NCI-H2107 (cell line): ENCODE measurements around the gene KRTAP10-7.
"Not testable (repeated sequence)": the region's sequence is repeated elsewhere in the genome, so short reads cannot be mapped to it uniquely, and the experiment has no call there.

ENCODE experiments used
- DNase-seq: peaks from one replicate; lab custom pipeline; 2025; lab: John Stamatoyannopoulos, UW

Gene KRTAP10-7

GRCh38 chr21:44600118-44600978 lies at the start of gene KRTAP10-7:
Gene KRTAP10-7, plus strand, starts transcription at chr21:44600597. Its CDS starts 25 bp downstream, at chr21:44600622.
- DNase-seq: not testable (repeated sequence)

GRCh38 chr21:44550807-44551206 lies 49.6 kb upstream of the KRTAP10-7 start:
- no peak for DNase-seq

- DNase-seq: no peak
Observed at GRCh38 chr21:44551340-44551961, 48.9 kb upstream of the KRTAP10-7 start, which contains the start of gene KRTAP10-2. Gene KRTAP10-2, minus strand, starts transcription at chr21:44551505. Its CDS starts 47 bp downstream, at chr21:44551458.

DNA sequence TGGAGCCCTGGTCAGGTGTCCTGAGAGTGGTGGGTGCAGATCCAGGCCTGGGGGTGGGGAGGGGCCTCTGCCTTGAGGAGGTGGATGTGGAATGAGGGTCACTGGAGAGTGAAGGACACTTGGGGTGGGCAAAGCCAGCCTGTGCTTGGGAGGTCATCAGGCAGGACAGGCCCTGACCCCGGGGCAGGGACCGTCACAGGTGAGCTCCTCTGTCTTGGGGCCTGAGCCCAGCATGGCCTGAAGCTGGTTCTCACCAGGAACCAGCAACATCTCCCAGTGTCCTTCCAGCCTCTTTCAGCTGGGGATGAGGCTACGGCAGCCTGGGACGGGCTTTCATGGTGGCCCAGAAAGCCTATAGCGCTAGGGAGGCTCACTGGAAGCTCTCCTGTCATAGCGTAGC lies 48.3 kb upstream of the KRTAP10-7 start:
- DNase-seq: no peak

GRCh38 chr21:44552681-44553080 lies 47.7 kb upstream of the KRTAP10-7 start:
- DNase-seq: no peak

GRCh38 chr21:44555200-44555875 lies 45.1 kb upstream of the KRTAP10-7 start:
- no peak for DNase-seq

DNA sequence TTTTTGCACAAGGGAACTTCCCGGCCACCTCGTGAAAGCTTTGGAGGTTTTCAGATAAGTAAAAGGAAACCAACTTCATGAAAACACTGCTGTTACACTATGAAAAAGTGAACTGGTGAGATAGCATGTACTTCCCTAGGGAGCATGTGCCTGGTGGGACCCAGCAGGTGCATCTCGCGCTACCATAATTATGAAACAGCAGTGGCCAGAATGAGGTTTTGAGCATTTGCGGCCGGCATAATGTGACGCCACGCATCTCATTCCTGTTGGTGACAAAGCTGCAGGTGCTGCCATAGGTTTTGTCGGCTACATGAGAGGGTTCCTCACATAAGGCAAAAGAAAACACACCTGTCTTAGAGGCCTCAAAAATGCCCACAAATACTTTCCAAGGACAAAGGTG lies 43.5 kb upstream of the KRTAP10-7 start:
- peak; percentile 69 for DNase-seq

DNA sequence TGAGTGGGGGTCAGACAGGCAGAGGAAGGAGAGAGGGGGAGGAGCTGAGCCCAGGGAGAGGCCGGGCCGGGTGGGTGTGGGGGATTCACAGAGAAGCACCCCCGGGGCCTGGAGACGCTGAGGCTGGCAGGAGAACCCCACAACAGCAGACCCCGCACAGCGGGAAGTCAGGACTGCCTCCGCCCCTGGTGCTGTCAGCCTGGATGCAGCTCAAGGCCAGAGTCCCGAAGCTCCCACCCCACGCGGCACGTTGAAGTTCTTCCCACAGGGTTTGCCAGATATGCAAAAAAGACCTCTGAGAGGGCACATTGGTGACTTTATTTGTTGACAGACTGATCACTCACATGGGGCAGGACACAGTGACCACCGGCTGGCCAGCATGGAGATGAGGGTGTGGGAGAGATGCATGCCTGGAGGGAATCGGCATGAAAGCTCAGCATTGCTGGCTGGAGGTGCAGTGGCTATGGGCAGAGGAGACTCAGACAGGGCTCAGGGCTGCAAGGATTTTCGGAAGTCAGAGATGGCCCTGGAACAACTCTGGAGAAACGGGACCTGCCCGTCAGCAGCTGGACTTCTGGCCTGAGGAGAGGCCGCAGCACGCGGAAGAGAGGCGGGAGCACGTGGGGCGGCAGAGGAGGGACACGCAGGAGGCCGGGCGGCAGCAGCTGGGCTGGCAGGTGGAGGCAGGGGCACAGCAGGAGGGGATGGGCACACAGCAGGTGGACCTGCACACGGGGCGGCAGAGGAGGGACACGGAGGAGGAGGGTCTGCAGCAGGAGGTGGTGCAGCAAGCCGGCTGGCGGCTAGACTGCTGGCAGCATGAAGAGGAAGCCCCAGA lies 42.7 kb upstream of the KRTAP10-7 start:
- DNase-seq: no peak

GRCh38 chr21:44558329-44558675 lies 42.1 kb upstream of the KRTAP10-7 start:
- DNase-seq: not testable (repeated sequence)

GRCh38 chr21:44558695-44559094 lies 41.7 kb upstream of the KRTAP10-7 start, which contains the start of gene KRTAP10-3:
Gene KRTAP10-3, minus strand, starts transcription at chr21:44558795. Its CDS starts 80 bp downstream, at chr21:44558715.
- DNase-seq: no peak

DNA sequence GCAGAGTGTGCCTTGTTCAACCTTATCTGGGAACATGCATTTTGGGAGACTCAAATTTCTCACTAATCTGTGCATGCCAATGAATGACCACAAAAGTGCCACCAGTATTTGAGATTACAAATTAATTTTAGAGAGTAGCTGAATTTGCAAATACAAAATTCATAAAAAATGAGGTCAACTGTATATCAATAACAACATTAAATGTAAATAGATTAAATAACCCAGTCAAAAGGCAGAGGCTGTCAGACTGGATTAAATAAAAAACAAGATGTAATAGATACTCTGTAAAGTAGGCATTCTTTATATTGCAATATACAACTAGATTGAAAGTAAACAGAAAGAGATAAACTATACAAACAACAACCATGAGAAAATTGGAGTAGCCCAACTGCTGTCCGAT lies 36.3 kb upstream of the KRTAP10-7 start:
- DNase-seq: no peak

DNA sequence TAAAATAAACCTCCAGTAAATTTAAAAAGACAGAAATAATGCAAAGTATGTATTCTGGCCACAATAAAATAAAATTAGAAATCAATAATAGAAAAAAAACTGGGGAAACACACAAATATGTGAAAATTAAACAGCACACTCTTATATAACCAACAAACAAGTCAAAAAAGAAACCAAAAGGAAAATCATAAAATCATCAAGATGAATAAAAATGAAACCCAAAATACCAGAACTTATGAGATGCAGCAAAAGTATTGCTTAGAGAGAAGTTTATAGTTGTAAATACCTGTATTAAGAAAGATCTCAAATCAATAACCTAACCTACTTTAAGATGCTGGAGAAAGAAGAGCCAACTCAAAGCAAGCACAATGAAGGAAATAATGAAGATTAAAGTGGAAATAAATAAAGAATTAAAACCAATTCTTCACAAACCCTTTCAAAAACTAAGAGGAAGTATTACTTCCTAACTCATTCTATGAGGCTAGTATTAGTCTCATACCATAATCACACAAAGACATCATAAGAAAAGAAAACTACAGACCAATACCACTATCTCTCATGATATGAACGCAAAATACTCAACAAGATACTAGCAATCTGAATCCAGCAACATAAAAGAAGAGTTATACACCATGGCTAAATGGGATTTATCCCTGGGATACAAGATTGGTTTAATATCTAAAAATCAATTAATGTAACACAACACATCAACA lies 35.4 kb upstream of the KRTAP10-7 start:
- DNase-seq: no peak

DNA sequence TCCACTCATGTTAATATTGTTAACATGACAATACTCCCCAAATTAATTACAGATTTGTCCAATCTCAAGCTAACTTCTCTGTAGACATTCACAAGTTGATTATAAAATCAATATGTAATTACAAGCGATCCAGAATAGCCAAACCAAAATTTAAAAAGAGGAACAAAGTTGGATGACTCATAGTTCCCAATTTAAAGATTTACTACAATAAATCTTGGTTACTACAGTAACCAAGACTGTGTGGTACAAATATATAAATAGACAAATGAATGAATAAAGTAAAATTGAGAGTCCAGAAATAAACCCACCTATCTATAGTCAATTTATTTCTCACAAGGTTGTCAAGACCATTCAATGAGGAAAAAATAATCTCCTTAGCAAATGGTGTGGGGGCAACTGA lies 34.0 kb upstream of the KRTAP10-7 start:
- DNase-seq: no peak

DNA sequence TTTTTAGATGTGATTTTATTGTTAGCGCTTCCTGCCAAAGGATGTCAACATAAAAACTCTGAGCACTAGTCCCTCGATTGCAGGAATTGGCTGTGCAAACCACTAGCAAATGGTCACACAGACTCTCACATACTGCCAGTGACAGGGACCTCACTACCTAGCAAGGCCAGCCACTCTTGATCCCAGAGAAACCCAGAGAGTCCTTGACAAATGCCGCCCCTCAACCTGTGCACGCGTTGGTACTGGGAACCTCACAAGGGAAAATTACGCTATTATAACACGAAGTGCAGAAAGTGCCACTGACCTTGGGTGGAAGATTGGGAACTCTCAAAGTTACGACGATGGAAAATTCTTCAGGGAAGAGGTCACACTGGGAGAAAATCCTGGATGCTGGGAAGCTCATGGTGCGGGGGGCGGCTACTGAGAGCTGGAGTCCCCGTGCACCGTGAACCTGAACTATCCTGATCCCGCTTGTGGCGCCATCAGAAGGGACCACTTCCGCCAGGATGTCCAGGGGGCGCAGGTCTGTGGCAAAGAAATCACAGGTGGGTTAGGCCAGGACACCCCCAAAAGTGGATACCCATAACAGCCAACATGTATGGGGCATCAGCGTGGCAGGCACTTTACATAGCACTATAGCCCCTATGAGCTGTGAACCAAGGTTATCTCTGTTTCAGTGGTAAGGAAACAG lies 32.8 kb upstream of the KRTAP10-7 start:
- DNase-seq: no peak

GRCh38 chr21:44568261-44568660 lies 32.1 kb upstream of the KRTAP10-7 start:
- DNase-seq: no peak

DNA sequence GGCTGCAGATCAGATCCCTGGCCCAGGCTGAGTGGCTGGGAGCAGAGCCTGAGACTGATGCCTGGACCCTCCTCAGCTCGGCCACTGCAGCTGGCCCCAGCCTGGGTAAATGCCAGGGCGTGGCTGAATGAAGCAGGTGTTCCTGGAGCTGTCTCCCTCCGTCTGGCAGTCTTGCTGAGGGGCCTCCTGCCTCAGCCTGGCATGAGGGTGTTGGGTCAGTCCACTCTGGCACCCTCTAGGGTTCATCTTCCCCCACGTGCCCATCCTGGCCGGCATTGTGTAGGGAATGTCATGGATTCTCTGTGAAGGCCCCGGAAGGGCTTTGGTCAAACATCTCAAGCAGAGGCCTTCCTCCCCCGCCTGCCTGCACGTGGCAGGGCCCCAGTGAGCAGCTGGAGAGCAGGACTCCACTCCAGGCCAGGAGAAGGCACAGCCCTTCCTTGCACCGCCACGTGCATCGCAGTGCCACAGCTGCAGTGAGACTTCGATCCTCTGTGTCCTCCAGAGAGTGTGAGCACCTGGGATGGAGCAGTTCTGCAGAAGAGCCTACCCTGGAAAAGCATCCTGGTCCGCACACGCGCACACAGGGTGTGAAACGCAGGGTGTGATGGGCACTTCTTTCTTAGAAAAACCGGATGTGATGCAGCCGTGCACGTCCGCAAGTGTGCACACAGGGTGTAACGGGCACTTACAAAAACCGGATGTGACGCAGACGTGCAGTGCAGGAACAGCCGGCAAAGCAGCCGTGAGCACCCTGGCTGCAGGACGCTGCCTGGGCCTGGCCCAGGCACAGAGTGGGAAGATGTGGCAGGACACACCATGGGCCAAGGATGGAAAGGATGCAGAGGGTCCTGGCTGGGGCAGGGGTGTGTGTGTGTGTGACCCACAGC lies 31.5 kb upstream of the KRTAP10-7 start:
- DNase-seq: no peak

GRCh38 chr21:44569861-44570517 lies 30.4 kb upstream of the KRTAP10-7 start:
- DNase-seq: no peak

DNA sequence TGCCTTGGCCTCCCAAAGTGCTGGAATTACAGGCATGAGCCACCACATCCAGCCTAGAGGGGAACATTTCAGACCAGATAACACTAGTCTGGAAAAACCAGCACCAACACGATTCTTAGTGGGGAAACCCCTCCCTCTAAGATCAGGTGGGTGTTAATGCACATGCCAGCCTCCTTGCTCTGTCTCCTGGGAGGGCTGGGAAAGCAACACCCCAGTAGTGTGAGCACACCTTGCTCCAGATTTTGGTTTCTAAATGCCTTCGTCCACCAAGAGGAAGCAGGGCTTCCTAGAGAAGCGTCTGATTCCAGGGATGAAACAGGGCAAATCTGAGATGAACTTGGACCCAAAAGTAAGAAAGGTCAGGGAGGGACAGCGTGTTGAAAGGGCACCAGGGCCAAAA lies 29.1 kb upstream of the KRTAP10-7 start:
- no peak for DNase-seq
